Measurements from ENCODE around the gene OVOL2. TPM values are rescaled to one million over a fixed set of nuclear protein-coding genes. Genes with fewer than 3 reads are reported as not detected.

OVOL2 gene
- total RNA-seq, 1 donor from 2014 or later = not detected

DNA sequence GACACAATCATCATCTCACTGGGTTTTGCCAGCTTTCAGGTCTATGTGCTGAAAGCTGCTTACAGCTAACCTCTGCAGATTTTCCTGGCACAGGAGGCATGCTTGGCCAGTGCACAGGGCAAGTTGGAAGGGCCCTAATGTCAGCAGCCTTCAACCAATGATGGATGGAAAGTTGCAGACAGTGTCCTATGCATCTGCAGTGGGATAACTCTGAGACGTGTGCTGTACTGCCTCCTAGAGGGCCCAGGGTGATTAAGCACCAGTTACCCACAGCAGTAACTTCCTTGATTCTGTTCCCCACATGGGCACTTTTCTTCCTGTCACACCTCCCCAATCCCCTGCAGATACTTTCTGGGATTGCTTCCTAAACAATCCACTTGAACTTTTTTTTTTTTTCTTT is 38.6 kb downstream of the OVOL2 start:
- Histone ChIP-seq H3K9ac (ENCODE audit: low read depth in 1 of 3, low read length in 3 of 3) (no peak overlapping the region), H3K27me3 (ENCODE audit: control insufficient read depth in 3 of 3, insufficient read depth in 3 of 3, low read length in 3 of 3) (peaks cover 0 to 6% (median 0%) of the 10 kb centered on the region in 3 donors), H3K4me1 (ENCODE audit: control insufficient read depth in 3 of 3, insufficient read depth in 3 of 3, low read length in 3 of 3) (no peaks in the 10 kb centered on the region), H3K27ac (ENCODE audit: low read depth, low read length) (no peak overlapping the region), H3K36me3 (ENCODE audit: control insufficient read depth in 3 of 3, insufficient read depth in 3 of 3, low read length in 3 of 3) (no peaks in the 10 kb centered on the region), H3K9me3 (ENCODE audit: control insufficient read depth in 3 of 3, low read length in 3 of 3) (no peaks in the 10 kb centered on the region), H3K4me3 (ENCODE audit: low read length in 3 of 3) (no peak overlapping the region)

DNA sequence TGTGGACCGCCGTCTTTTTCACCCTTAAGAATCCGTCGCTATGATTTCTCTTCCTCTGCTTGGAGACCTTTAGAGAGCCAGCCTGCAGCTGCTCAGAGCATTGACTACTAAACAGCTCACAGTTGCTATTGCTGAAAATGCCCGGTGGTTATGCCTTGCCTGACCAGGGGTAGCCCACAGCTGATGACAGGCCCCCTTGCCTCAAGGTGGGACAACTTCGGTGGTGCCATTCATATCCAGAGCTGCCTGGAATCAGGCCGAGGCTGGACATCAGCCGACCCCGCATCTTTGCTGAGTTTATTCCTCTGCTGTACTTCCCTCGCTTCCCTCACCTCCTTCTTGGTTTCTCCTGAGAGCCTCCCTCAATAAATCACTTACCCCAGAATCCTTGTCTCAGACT is 39.6 kb downstream of the OVOL2 start:
- Histone ChIP-seq H3K27ac (ENCODE audit: low read depth, low read length) (no peak overlapping the region), H3K27me3 (ENCODE audit: control insufficient read depth in 3 of 3, insufficient read depth in 3 of 3, low read length in 3 of 3) (peaks cover 0 to 2% (median 0%) of the 10 kb centered on the region in 3 donors), H3K9ac (ENCODE audit: low read depth in 1 of 3, low read length in 3 of 3) (no peak overlapping the region), H3K9me3 (ENCODE audit: control insufficient read depth in 3 of 3, low read length in 3 of 3) (no peaks in the 10 kb centered on the region), H3K4me1 (ENCODE audit: control insufficient read depth in 3 of 3, insufficient read depth in 3 of 3, low read length in 3 of 3) (no peaks in the 10 kb centered on the region), H3K36me3 (ENCODE audit: control insufficient read depth in 3 of 3, insufficient read depth in 3 of 3, low read length in 3 of 3) (no peaks in the 10 kb centered on the region), H3K4me3 (ENCODE audit: low read length in 3 of 3) (no peak overlapping the region)

GRCh38 chr20:18016772-18017171 is 40.9 kb downstream of the OVOL2 start:
- Histone ChIP-seq H3K4me1 (ENCODE audit: control insufficient read depth in 3 of 3, insufficient read depth in 3 of 3, low read length in 3 of 3) (no peaks in the 10 kb centered on the region), H3K9ac (ENCODE audit: low read depth in 1 of 3, low read length in 3 of 3) (no peak overlapping the region), H3K9me3 (ENCODE audit: control insufficient read depth in 3 of 3, low read length in 3 of 3) (no peaks in the 10 kb centered on the region), H3K4me3 (ENCODE audit: low read length in 3 of 3) (no peak overlapping the region), H3K27ac (ENCODE audit: low read depth, low read length) (no peak overlapping the region), H3K36me3 (ENCODE audit: control insufficient read depth in 3 of 3, insufficient read depth in 3 of 3, low read length in 3 of 3) (no peaks in the 10 kb centered on the region), H3K27me3 (ENCODE audit: control insufficient read depth in 3 of 3, insufficient read depth in 3 of 3, low read length in 3 of 3) (no peaks in the 10 kb centered on the region)

- no peak overlapping the region for H3K4me3 ChIP-seq (ENCODE audit: low read length in 3 of 3)
- no peaks in the 10 kb centered on the region for H3K27me3 ChIP-seq (ENCODE audit: control insufficient read depth in 3 of 3, insufficient read depth in 3 of 3, low read length in 3 of 3)
- no peaks in the 10 kb centered on the region for H3K36me3 ChIP-seq (ENCODE audit: control insufficient read depth in 3 of 3, insufficient read depth in 3 of 3, low read length in 3 of 3)
- no peak overlapping the region for H3K9ac ChIP-seq (ENCODE audit: low read depth in 1 of 3, low read length in 3 of 3)
- no peaks in the 10 kb centered on the region for H3K4me1 ChIP-seq (ENCODE audit: control insufficient read depth in 3 of 3, insufficient read depth in 3 of 3, low read length in 3 of 3)
- H3K27ac ChIP-seq (ENCODE audit: low read depth, low read length) = no peak overlapping the region
- no peaks in the 10 kb centered on the region for H3K9me3 ChIP-seq (ENCODE audit: control insufficient read depth in 3 of 3, low read length in 3 of 3)
Observed at GRCh38 chr20:18014411-18014810, 43.3 kb downstream of the OVOL2 start.

DNA sequence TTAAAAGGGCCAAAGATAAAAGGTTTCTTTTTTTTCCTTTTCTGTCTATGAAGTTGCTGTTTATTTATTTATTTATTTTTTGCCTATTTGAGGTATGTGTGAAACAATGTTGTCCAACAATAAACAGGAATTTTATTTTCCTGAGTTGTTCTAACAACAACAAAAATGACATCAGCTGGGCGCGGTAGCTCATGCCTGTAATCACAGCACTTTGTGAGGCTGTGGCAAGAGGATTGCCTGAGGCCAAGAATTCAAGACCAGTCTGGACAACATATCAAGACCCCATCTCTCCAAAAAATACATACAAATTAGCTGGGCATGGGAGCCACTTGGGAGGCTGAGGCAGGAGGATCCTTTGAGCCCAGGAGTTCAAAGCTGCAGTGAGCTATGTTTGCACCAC is 44.8 kb downstream of the OVOL2 start:
- Histone ChIP-seq H3K9me3 (ENCODE audit: control insufficient read depth in 3 of 3, low read length in 3 of 3) (no peaks in the 10 kb centered on the region), H3K4me1 (ENCODE audit: control insufficient read depth in 3 of 3, insufficient read depth in 3 of 3, low read length in 3 of 3) (no peaks in the 10 kb centered on the region)

GRCh38 chr20:18011951-18012645 is 45.6 kb downstream of the OVOL2 start:
- H3K4me3 ChIP-seq (ENCODE audit: low read length in 3 of 3) = no peak overlapping the region

More for the DNA sequence above, 44.8 kb downstream of the OVOL2 start:
- Histone ChIP-seq H3K4me3 (ENCODE audit: low read length in 3 of 3) (no peak overlapping the region), H3K36me3 (ENCODE audit: control insufficient read depth in 3 of 3, insufficient read depth in 3 of 3, low read length in 3 of 3) (no peaks in the 10 kb centered on the region), H3K27me3 (ENCODE audit: control insufficient read depth in 3 of 3, insufficient read depth in 3 of 3, low read length in 3 of 3) (no peaks in the 10 kb centered on the region), H3K27ac (ENCODE audit: low read depth, low read length) (no peak overlapping the region), H3K9ac (ENCODE audit: low read depth in 1 of 3, low read length in 3 of 3) (no peak overlapping the region)

DNA sequence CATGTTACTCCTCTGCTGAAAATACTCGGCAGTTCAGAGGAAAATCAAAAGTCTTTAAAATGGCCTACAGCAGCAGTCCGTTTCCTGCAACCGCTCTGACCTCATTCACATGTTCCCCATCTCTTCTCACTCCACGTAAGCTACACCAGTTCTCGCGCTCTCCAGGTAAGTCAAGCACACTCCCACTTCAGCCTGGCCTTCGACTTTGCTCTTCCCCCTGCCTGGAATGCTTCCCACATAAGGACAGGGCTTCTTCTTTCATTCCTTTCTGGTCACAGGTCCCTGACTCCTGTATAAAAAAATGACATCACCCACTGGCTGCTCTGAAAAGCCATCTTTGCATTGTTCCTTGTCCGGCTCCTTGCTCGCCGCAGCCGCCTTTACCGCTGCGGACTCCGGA is 46.2 kb downstream of the OVOL2 start:
- no peak overlapping the region for H3K27ac ChIP-seq (ENCODE audit: low read depth, low read length)
- H3K4me3 ChIP-seq (ENCODE audit: low read length in 3 of 3) = no peak overlapping the region
- H3K27me3 ChIP-seq (ENCODE audit: control insufficient read depth in 3 of 3, insufficient read depth in 3 of 3, low read length in 3 of 3) = no peaks in the 10 kb centered on the region
- no peaks in the 10 kb centered on the region for H3K9me3 ChIP-seq (ENCODE audit: control insufficient read depth in 3 of 3, low read length in 3 of 3)
- H3K9ac ChIP-seq (ENCODE audit: low read depth in 1 of 3, low read length in 3 of 3) = no peak overlapping the region
- no peaks in the 10 kb centered on the region for H3K36me3 ChIP-seq (ENCODE audit: control insufficient read depth in 3 of 3, insufficient read depth in 3 of 3, low read length in 3 of 3)
- peaks cover 0 to 4% (median 0%) of the 10 kb centered on the region in 3 donors for H3K4me1 ChIP-seq (ENCODE audit: control insufficient read depth in 3 of 3, insufficient read depth in 3 of 3, low read length in 3 of 3)

More at GRCh38 chr20:18011951-18012645, 45.6 kb downstream of the OVOL2 start:
- Histone ChIP-seq H3K36me3 (ENCODE audit: control insufficient read depth in 3 of 3, insufficient read depth in 3 of 3, low read length in 3 of 3) (no peaks in the 10 kb centered on the region), H3K9me3 (ENCODE audit: control insufficient read depth in 3 of 3, low read length in 3 of 3) (no peaks in the 10 kb centered on the region), H3K9ac (ENCODE audit: low read depth in 1 of 3, low read length in 3 of 3) (no peak overlapping the region), H3K27me3 (ENCODE audit: control insufficient read depth in 3 of 3, insufficient read depth in 3 of 3, low read length in 3 of 3) (no peaks in the 10 kb centered on the region), H3K4me1 (ENCODE audit: control insufficient read depth in 3 of 3, insufficient read depth in 3 of 3, low read length in 3 of 3) (peaks cover 0 to 4% (median 0%) of the 10 kb centered on the region in 3 donors), H3K27ac (ENCODE audit: low read depth, low read length) (no peak overlapping the region)

DNA sequence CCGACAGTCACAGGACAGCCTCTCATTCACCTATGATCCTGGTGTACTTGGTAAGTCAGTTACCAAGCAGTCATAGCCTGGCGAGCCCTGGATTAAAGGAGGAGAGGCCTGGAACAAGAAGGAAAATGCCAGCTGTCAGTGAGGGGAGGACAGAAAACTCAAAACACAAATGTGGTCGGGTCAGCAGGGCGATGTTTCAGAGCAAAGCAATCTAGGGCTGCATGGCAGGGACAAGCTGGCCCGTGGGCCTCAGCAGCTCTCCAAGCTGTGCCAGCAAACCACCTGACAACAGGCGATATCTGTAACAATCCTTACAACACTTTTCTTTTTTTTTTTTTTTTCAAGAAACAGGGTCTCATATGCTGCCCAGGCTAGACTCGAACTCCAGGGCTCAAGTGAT is 48.6 kb downstream of the OVOL2 start:
- no peak overlapping the region for H3K9ac ChIP-seq (ENCODE audit: low read depth in 1 of 3, low read length in 3 of 3)
- H3K4me1 ChIP-seq (ENCODE audit: control insufficient read depth in 3 of 3, insufficient read depth in 3 of 3, low read length in 3 of 3) = peaks cover 4 to 15% (median 7%) of the 10 kb centered on the region in 3 donors

DNA sequence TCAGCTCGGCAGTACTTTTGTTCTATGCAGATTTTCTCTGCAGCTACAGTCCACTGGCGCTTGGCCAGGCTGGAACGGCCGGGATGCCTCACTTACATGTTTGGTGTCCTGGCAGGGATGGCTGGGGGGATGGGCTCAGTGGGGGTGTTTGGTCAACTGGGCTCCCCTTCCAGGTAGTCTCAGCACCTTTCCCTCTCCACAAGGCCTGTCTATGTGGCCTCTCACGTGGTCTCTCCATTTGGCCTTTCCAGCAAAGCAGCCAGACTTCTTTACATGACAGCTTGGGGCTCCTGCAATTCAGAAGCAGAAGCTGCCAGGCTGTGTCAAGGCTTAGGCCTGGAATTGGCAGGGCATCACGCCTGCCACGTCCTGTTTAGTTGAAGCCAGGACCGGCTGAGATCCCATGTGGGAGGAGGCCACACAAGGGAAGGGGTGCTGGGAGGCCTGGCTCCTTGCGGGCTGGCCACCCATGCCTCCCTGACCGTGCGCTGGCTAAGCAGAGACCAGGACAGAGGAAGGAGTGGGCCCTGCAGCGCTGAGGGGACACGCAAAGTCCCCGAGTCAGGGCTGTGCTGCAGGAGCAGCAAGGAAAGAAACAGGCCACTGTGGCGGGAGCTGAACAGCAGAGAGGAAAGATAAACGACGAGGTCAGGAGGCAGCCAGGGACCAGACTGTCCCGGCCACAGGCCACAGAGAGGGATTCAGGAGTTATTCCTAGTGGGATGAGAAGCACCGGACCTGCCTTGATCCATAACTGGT is 50.0 kb downstream of the OVOL2 start:
- Histone ChIP-seq H3K9me3 (ENCODE audit: control insufficient read depth in 3 of 3, low read length in 3 of 3) (no peaks in the 10 kb centered on the region), H3K27me3 (ENCODE audit: control insufficient read depth in 3 of 3, insufficient read depth in 3 of 3, low read length in 3 of 3) (no peaks in the 10 kb centered on the region), H3K36me3 (ENCODE audit: control insufficient read depth in 3 of 3, insufficient read depth in 3 of 3, low read length in 3 of 3) (no peaks in the 10 kb centered on the region), H3K27ac (ENCODE audit: low read depth, low read length) (no peak overlapping the region), H3K4me1 (ENCODE audit: control insufficient read depth in 3 of 3, insufficient read depth in 3 of 3, low read length in 3 of 3) (peaks cover 7 to 21% (median 8%) of the 10 kb centered on the region in 3 donors), H3K9ac (ENCODE audit: low read depth in 1 of 3, low read length in 3 of 3) (no peak overlapping the region), H3K4me3 (ENCODE audit: low read length in 3 of 3) (no peak overlapping the region)

More for the DNA sequence above, 48.6 kb downstream of the OVOL2 start:
- Histone ChIP-seq H3K36me3 (ENCODE audit: control insufficient read depth in 3 of 3, insufficient read depth in 3 of 3, low read length in 3 of 3) (no peaks in the 10 kb centered on the region), H3K9me3 (ENCODE audit: control insufficient read depth in 3 of 3, low read length in 3 of 3) (no peaks in the 10 kb centered on the region), H3K27ac (ENCODE audit: low read depth, low read length) (no peak overlapping the region), H3K4me3 (ENCODE audit: low read length in 3 of 3) (no peak overlapping the region), H3K27me3 (ENCODE audit: control insufficient read depth in 3 of 3, insufficient read depth in 3 of 3, low read length in 3 of 3) (no peaks in the 10 kb centered on the region)

DNA sequence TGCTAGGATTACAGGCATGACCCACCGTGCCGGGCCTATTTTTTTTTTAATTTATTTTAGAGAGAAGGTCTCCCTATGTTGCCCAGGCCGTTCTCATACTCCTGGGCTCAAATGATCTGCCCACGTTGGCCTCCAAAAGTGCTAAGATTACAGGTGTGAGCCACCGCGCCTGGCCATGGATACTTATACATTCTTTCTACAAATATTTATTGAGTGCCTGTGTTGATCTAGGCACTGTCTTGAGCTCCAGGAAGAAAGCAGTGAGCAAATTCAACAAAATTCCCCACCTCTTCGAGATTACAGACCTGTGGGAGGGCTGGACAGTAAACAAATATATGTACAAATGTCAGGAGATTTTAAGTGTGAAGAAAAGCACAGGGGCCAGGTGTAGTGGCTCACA is 51.0 kb downstream of the OVOL2 start:
- Histone ChIP-seq H3K36me3 (ENCODE audit: control insufficient read depth in 3 of 3, insufficient read depth in 3 of 3, low read length in 3 of 3) (no peaks in the 10 kb centered on the region), H3K4me3 (ENCODE audit: low read length in 3 of 3) (no peak overlapping the region), H3K4me1 (ENCODE audit: control insufficient read depth in 3 of 3, insufficient read depth in 3 of 3, low read length in 3 of 3) (peaks cover 7 to 21% (median 10%) of the 10 kb centered on the region in 3 donors), H3K27me3 (ENCODE audit: control insufficient read depth in 3 of 3, insufficient read depth in 3 of 3, low read length in 3 of 3) (no peaks in the 10 kb centered on the region), H3K27ac (ENCODE audit: low read depth, low read length) (no peak overlapping the region), H3K9ac (ENCODE audit: low read depth in 1 of 3, low read length in 3 of 3) (no peak overlapping the region), H3K9me3 (ENCODE audit: control insufficient read depth in 3 of 3, low read length in 3 of 3) (no peaks in the 10 kb centered on the region)

All from skeletal muscle tissue (tissue), 4 donors.